GM15510 (cell line): ENCODE measurements around the gene MGAT4B.

ENCODE experiments used
- POLR2A ChIP-seq: IDR thresholded peaks from 3 replicates; pipeline ENCODE4 v1.6.1; 2011; ENCODE audit warnings: borderline replicate concordance; ENCODE audit not compliant: insufficient read length; ENCODE audit errors: extremely low read depth

Gene MGAT4B

DNA sequence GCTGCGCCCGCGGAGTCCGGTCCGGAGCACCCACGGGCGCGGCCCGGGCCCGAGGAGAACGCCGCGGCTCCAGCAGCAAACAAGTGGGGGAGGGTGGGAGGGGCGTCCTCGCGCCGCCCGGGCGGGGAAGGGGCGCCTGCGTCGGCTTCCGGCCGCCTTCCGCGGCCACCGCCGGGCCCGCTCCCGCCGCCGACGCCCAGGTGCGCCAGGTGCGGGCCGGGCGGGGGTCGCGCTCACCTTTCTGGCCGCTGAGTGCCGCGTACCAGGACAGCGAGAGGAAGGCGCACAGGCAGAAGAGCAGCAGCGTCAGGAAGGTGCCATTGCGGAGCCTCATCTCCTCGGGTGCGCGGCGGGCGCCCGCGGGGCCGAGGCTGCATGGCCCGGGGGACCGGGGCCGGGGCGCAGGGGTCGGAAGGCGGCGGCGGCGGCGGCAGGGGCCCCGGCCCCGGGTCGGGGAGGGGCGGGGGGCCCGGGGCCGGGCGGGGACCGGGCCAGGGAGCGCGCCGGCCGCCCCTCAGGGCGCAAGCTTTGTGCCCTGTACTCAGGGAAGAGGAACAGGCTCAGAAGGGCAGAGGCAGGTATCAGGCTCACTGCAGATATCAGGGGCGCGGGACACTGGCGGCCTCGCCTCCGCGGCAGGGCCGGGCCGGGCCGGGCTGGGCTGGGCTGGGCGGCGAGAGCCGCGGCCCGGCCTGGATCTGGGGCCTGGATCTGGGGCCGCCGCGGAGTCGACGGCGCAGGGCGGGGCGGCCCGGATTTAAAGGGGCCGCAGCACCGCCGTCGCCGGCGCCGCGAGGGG, at the start of gene MGAT4B:
MGAT4B (minus strand) TSS at position 617 of the 799 bp plus-strand sequence; CDS start at position 334, 283 bp downstream.
- TF ChIP-seq POLR2A: peak; percentile 84

DNA sequence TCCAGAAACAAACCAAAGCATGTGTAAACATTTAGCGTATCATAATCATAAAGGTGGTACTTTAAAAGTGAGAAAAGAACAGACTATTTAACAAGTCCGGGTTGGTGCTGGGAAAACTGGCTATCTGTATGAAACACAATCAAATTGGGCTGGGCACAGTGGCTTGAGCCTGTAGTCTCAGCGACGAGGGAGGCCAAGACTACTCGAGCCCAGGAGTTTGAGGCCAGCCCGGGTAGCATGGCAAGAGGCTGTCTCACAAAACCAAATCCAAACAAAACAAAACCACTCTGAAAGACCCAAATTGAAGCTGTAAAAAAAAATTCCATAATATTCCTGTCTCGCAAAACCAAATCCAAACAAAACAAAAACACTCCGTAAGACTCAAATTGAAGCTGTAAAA, 47.7 kb upstream of the MGAT4B start:
- TF ChIP-seq POLR2A: no peak

- TF ChIP-seq POLR2A: no peak
These were observed 46.4 kb upstream of the MGAT4B start for GRCh38 chr5:179852993-179853547.

GRCh38 chr5:179841621-179842020, 35.0 kb upstream of the MGAT4B start:
- TF ChIP-seq POLR2A: no peak

GRCh38 chr5:179840766-179841165, 34.1 kb upstream of the MGAT4B start:
- no peak for TF ChIP-seq POLR2A

- TF ChIP-seq POLR2A: no peak
These were observed 33.7 kb upstream of the MGAT4B start for GRCh38 chr5:179840321-179840720.

DNA sequence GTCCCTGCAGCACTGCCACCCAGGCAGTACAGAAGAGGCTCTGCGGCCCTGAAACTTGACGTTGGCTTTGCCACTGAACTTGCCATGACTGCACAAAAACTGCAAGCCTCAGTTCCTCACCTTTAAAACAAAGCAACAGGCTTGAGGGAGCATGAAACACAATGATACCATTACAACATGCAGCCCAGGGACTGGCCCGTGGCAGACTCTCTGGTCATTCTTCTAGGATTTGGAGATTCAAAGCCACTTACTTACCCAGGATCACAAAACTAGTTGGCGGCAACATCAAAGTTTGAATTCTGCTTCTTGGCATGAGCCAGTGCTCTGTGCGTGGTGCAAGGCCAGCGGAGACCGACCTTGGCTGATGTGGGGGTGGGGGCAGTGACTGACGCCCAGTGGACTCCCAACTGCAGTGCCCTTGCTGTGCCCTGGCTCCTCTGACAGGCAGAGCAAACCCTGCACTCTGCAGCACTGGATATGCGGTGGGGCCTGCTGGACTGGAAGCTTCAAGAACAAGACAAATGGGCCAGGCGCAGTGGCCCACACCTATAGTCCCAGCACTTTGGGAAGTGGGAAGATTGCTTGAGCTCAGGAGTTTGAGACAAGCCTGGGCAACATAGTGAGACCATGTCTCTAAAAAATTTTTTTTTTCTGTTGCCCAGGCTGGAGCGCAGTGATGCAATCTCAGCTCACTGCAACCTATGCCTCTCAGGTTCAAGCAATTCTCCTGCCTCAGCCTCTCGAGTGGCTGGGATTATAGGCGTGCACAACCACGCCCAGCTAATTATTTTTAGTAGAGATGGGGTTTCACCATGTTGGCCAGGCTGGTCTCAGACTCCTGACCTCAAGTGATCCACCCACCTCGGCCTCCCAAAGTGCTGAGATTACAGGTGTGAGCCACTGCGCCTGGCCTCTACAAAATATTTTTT, 32.9 kb upstream of the MGAT4B start:
- no peak for TF ChIP-seq POLR2A

DNA sequence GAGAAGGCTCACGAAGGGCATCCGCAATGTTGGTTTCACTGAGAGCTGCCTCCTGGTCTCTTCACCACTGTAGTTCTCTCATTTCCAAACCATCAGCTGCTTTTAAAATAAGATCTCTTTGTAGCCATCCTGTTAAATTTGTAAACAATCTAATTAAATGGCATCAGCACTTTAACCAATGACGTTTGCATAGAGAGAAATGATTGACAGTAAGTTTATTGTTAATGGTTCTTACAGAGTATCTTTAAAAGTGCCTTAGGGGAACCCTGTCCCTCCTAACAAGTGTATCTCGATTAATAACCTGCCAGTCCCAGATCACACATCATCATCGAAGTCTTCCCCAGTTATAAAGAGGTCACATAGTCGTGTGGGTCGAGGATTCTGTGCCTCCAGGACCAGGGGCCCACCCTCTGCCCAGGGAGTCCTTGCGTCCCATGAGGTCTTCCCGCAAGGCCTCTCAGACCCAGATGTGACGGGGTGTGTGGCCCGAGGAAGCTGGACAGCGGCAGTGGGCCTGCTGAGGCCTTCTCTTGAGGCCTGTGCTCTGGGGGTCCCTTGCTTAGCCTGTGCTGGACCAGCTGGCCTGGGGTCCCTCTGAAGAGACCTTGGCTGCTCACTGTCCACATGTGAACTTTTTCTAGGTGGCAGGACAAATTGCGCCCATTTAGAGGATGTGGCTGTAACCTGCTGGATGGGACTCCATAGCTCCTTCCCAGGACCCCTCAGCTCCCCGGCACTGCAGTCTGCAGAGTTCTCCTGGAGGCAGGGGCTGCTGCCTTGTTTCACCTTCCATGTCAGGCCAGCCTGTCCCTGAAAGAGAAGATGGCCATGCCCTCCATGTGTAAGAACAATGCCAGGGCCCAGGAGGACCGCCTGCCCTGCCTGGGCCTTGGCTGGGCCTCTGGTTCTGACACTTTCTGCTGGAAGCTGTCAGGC, 30.7 kb upstream of the MGAT4B start:
- no peak for TF ChIP-seq POLR2A

- TF ChIP-seq POLR2A: no peak
These were observed 29.8 kb upstream of the MGAT4B start for GRCh38 chr5:179836225-179837019.

GRCh38 chr5:179834120-179834519, 27.5 kb upstream of the MGAT4B start:
- TF ChIP-seq POLR2A: no peak

DNA sequence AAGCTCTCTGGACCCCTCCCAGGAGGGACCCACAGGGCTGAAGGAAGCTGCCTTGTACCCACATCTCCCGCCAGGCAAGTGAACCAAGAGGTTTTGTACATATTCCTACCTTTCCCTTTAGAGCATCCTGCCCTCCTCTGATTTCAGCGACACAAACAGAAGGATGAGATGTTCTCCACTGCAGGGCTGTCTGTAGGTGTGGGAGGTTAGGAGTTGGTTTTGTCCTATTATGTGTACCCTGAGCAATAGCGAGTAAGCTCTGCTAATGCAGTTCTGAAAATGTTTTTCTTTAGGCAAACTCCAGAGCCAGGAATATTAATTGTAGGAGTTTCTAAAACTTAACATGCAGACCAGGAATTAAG, 27.0 kb upstream of the MGAT4B start:
- TF ChIP-seq POLR2A: no peak

GRCh38 chr5:179833056-179833708, 26.5 kb upstream of the MGAT4B start:
- no peak for TF ChIP-seq POLR2A

DNA sequence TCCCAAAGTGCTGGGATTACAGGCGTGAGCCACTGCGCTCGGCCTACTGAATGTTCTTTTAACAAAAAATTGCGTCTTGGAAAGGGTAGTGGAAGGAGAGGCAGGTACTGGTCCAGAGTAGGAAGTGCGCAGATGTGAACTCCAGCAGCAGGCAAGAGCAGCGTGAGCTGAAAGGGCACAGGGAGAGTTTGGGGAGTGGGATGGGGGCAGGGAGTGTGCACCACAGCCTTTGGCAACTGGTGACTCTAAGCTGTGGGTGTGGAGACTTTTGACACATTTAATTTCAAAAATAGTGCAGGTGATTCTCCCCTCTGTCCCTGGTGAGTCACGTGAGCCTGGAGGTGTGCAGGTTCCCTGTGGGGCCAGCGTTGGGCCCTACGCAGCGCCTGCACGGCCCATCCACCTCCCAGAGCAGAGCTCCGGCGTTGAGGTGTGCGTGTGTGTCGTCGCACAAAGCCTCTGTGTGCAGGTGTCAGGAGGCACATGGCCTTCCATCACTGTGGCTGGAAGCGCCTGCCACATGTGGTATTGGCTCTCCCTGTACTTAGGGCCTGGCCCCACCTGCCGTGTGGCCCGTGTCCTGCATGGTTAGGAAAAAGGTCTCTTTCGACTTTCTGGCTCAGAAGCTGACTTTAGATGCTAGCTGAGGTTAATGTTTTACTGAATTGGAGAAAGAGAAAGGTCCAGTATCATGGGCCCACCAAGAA, 25.5 kb upstream of the MGAT4B start:
- no peak for TF ChIP-seq POLR2A

DNA sequence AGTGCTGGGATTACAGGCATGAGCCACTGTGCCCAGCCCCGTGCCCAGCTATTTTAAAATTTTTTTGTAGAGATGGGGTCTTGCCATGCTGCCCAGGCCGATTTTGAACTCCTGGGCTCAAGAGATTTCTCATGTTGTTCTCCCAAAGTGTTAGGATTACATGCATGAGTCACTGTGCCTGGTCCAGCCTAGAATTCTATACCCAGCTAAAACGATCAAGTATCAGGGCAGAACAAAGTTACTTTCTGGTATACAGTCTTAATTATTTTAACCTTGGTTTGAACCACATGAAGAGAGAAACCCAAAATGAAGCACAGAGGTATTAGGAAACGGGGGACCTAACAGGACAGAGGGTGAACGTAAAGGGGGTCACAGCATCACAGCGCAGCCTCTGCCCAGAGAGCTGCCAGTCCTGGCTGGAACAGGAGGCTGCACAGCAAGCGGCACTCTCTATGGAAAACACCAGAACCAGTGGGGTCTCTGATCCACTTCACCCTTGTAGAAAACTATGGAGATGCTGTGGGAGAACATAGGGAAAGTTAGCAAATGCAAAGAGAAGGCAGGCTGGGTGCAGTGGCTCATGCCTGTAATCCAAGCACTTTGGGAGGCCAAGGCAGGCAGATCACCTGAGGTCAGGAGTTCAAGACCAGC, 24.3 kb upstream of the MGAT4B start:
- no peak for TF ChIP-seq POLR2A
